A549 treated with GW870086 at 1 μM for 4 hours (cell line): Measurements from ENCODE around the gene FRMD4B. TPM values are rescaled to one million over a fixed set of nuclear protein-coding genes. Genes with fewer than 3 reads are reported as not detected.

ENCODE experiments used
- total RNA-seq: library from RNA; stranded (reverse); fragments of 200-300 nt; extraction: Qiagen RNA extraction; gene quantifications from 5 replicates; pipeline ENCODE4 v1.2.3, GENCODE V29; 2022; ENCODE audit warnings: low read depth

Gene FRMD4B
- total RNA-seq = 0.66 to 2.0 TPM (median 1.2 TPM) in 5 replicates

DNA sequence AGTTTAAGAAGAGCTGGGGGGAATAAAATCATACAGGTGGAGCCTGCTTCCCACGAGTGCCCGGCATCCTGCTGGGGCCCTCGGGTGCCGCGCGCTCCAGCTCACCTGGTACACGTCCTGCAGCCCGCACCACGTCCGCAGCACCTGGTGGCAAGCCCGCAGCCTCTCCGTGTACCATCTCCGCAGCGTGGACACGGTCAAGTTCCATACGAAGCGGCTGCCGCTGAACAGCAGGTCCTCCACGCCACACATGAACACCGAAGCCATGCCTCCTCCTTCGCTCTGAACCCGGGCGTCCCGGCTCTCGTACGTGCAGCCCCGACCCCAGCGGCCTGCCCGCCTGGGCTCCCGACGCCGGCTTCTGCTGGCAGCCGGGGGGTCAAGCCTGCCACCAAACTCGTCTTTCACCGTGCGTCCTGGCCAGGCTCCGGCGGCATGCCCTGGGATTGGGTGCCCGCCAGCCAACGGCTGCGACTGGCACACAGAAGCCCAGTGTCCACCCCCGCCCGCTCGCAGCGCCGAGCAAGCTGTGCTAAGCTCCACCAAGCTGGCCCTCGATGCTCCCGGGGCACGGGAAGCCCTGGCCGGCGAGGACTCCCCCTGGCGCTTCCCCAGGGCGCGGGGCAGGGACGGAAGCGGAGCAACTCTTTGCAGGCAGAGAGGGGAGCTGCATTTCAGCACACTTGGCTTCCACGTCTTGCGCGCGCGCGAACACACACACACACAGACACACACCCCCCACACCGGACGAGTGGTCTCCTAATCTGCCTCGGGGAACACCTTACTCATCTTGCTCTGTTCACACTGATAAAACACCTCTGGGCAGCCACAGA lies at the start of gene FRMD4B:
FRMD4B (minus strand) TSS at position 366 of the 833 bp plus-strand sequence; CDS start at position 267, 99 bp downstream.

DNA sequence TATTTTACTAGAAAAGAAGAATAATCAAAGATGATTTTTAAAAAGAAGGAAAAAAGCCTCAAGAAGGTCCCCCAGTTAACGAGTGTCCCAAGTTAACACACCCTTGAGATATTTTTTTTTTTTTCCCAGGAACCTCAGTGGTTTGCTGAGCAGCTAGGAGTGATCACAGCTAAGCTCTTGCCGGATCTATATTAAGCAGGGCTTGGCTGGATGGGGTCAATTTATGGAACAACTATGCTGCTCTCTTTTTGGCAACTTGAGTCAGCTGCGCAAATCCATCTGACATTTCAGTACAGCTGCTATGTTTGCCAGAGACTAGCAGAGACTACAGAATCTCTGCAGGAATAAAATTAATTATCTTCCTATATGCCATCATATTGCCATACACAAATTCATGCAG lies 263.5 kb downstream of the FRMD4B start, which contains the start of gene LMOD3:
LMOD3 (minus strand) TSS at position 193 of the 400 bp plus-strand sequence. CDS start 209 bp downstream, outside the sequence.

